Measurements from ENCODE around the gene CDKN2D. TPM values are rescaled to one million over a fixed set of nuclear protein-coding genes. Genes with fewer than 3 reads are reported as not detected.

Gene CDKN2D
- total and polyA plus RNA-seq, 2 of the 13 experiments (the other 11 are each of a cell fraction or from before 2014, with no cell fraction given) = 5.4 to 8.6 TPM

DNA sequence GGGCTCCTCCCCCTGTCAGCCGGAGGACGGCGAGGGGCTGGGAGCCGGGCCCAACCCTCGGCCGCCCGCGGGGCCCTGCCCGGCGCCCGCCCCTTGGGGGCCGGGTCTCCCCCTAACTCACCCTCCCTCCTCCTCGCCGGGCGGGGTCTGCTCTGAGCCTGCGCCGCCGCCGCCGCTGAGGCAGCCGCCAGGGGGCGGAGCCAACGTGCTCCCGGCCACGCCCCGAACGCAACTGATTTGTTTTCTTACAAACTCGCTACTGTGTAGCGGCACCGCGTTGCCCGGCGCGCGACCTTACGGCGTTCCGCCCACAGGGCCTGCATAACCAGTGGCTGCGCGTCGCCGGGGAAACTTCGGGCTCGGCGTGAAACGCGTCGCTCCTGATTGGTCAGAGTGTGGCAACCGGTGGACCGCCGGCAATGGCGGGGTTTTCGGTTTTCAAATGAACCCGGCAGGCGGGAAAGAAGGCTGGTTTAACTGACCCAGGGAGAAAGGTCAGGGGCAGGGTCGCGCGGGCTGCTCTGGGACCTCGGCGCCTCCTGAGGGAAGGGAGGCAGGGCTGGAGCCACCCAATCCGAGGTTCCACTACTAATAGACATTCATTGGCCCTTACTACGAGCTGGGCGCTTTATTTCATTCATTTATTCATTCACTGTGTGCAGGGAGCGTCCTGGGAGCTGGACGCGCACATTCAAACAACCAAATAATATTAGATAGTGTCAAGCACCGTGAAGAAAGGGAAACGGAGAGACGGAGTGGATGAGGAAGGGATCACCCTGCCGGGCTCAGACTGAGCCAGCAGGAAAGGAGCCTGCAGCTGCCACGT lies at the start of gene CDKN2D (continued):
- TF ChIP-seq, protein P1, sequence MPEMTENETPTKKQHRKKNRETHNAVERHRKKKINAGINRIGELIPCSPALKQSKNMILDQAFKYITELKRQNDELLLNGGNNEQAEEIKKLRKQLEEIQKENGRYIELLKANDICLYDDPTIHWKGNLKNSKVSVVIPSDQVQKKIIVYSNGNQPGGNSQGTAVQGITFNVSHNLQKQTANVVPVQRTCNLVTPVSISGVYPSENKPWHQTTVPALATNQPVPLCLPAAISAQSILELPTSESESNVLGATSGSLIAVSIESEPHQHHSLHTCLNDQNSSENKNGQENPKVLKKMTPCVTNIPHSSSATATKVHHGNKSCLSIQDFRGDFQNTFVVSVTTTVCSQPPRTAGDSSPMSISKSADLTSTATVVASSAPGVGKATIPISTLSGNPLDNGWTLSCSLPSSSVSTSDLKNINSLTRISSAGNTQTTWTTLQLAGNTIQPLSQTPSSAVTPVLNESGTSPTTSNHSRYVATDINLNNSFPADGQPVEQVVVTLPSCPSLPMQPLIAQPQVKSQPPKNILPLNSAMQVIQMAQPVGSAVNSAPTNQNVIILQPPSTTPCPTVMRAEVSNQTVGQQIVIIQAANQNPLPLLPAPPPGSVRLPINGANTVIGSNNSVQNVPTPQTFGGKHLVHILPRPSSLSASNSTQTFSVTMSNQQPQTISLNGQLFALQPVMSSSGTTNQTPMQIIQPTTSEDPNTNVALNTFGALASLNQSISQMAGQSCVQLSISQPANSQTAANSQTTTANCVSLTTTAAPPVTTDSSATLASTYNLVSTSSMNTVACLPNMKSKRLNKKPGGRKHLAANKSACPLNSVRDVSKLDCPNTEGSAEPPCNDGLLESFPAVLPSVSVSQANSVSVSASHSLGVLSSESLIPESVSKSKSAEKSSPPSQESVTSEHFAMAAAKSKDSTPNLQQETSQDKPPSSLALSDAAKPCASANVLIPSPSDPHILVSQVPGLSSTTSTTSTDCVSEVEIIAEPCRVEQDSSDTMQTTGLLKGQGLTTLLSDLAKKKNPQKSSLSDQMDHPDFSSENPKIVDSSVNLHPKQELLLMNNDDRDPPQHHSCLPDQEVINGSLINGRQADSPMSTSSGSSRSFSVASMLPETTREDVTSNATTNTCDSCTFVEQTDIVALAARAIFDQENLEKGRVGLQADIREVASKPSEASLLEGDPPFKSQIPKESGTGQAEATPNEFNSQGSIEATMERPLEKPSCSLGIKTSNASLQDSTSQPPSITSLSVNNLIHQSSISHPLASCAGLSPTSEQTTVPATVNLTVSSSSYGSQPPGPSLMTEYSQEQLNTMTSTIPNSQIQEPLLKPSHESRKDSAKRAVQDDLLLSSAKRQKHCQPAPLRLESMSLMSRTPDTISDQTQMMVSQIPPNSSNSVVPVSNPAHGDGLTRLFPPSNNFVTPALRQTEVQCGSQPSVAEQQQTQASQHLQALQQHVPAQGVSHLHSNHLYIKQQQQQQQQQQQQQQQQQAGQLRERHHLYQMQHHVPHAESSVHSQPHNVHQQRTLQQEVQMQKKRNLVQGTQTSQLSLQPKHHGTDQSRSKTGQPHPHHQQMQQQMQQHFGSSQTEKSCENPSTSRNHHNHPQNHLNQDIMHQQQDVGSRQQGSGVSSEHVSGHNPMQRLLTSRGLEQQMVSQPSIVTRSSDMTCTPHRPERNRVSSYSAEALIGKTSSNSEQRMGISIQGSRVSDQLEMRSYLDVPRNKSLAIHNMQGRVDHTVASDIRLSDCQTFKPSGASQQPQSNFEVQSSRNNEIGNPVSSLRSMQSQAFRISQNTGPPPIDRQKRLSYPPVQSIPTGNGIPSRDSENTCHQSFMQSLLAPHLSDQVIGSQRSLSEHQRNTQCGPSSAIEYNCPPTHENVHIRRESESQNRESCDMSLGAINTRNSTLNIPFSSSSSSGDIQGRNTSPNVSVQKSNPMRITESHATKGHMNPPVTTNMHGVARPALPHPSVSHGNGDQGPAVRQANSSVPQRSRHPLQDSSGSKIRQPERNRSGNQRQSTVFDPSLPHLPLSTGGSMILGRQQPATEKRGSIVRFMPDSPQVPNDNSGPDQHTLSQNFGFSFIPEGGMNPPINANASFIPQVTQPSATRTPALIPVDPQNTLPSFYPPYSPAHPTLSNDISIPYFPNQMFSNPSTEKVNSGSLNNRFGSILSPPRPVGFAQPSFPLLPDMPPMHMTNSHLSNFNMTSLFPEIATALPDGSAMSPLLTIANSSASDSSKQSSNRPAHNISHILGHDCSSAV (CRISPR knock-in tag; IDR thresholded peaks at IDR 0.05; ENCODE audit: borderline replicate concordance) = no peak
- TF ChIP-seq RBFOX2 (IDR thresholded peaks at IDR 0.05; ENCODE audit: low read depth, low read length) = peak; percentile 74
- no peak for TF ChIP-seq PLRG1 (conservative IDR thresholded peaks at IDR 0.05)
- TF ChIP-seq, protein P2, sequence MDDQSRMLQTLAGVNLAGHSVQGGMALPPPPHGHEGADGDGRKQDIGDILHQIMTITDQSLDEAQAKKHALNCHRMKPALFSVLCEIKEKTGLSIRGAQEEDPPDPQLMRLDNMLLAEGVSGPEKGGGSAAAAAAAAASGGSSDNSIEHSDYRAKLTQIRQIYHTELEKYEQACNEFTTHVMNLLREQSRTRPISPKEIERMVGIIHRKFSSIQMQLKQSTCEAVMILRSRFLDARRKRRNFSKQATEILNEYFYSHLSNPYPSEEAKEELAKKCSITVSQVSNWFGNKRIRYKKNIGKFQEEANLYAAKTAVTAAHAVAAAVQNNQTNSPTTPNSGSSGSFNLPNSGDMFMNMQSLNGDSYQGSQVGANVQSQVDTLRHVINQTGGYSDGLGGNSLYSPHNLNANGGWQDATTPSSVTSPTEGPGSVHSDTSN (CRISPR knock-in tag; IDR thresholded peaks at IDR 0.05; ENCODE audit: borderline replicate concordance) = no peak
- TF ChIP-seq, protein P3, sequence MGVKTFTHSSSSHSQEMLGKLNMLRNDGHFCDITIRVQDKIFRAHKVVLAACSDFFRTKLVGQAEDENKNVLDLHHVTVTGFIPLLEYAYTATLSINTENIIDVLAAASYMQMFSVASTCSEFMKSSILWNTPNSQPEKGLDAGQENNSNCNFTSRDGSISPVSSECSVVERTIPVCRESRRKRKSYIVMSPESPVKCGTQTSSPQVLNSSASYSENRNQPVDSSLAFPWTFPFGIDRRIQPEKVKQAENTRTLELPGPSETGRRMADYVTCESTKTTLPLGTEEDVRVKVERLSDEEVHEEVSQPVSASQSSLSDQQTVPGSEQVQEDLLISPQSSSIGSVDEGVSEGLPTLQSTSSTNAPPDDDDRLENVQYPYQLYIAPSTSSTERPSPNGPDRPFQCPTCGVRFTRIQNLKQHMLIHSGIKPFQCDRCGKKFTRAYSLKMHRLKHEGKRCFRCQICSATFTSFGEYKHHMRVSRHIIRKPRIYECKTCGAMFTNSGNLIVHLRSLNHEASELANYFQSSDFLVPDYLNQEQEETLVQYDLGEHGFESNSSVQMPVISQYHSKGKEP (CRISPR knock-in tag; IDR thresholded peaks at IDR 0.05) = no peak
- no peak for TF ChIP-seq HES4 (CRISPR knock-in tag; IDR thresholded peaks at IDR 0.05; ENCODE audit: borderline replicate concordance)
- TF ChIP-seq, protein P4, sequence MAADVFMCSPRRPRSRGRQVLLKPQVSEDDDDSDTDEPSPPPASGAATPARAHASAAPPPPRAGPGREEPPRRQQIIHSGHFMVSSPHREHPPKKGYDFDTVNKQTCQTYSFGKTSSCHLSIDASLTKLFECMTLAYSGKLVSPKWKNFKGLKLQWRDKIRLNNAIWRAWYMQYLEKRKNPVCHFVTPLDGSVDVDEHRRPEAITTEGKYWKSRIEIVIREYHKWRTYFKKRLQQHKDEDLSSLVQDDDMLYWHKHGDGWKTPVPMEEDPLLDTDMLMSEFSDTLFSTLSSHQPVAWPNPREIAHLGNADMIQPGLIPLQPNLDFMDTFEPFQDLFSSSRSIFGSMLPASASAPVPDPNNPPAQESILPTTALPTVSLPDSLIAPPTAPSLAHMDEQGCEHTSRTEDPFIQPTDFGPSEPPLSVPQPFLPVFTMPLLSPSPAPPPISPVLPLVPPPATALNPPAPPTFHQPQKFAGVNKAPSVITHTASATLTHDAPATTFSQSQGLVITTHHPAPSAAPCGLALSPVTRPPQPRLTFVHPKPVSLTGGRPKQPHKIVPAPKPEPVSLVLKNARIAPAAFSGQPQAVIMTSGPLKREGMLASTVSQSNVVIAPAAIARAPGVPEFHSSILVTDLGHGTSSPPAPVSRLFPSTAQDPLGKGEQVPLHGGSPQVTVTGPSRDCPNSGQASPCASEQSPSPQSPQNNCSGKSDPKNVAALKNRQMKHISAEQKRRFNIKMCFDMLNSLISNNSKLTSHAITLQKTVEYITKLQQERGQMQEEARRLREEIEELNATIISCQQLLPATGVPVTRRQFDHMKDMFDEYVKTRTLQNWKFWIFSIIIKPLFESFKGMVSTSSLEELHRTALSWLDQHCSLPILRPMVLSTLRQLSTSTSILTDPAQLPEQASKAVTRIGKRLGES (CRISPR knock-in tag; IDR thresholded peaks at IDR 0.05; ENCODE audit: borderline replicate concordance) = no peak
- TF ChIP-seq PRMT3 (CRISPR knock-in tag; IDR thresholded peaks at IDR 0.05; ENCODE audit: borderline replicate concordance, low read depth) = peak; percentile 97
- peak; percentile 43 for TF ChIP-seq POLR2AphosphoS5 (IDR thresholded peaks at IDR 0.05; ENCODE audit: low read depth, low read length)
- TF ChIP-seq NCOA5 (CRISPR knock-in tag; IDR thresholded peaks at IDR 0.05) = no peak
- TF ChIP-seq ZNF251 (CRISPR knock-in tag; IDR thresholded peaks at IDR 0.05) = no peak
- TF ChIP-seq PPARG (CRISPR knock-in tag; conservative IDR thresholded peaks at IDR 0.05) = no peak; the same call in 1 of the 2 replicates
- TF ChIP-seq, protein P5, sequence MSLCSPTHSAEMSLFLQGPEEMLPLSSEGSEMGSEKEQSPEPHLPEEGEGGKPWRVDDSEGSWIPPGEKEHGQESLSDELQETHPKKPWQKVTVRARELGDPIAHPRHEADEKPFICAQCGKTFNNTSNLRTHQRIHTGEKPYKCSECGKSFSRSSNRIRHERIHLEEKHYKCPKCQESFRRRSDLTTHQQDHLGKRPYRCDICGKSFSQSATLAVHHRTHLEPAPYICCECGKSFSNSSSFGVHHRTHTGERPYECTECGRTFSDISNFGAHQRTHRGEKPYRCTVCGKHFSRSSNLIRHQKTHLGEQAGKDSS (CRISPR knock-in tag; IDR thresholded peaks at IDR 0.05; ENCODE audit: borderline replicate concordance, low read depth) = no peak

Measured in HepG2 (cell line).